ENCODE results near the gene NHSL2.

The NHSL2 gene

DNA sequence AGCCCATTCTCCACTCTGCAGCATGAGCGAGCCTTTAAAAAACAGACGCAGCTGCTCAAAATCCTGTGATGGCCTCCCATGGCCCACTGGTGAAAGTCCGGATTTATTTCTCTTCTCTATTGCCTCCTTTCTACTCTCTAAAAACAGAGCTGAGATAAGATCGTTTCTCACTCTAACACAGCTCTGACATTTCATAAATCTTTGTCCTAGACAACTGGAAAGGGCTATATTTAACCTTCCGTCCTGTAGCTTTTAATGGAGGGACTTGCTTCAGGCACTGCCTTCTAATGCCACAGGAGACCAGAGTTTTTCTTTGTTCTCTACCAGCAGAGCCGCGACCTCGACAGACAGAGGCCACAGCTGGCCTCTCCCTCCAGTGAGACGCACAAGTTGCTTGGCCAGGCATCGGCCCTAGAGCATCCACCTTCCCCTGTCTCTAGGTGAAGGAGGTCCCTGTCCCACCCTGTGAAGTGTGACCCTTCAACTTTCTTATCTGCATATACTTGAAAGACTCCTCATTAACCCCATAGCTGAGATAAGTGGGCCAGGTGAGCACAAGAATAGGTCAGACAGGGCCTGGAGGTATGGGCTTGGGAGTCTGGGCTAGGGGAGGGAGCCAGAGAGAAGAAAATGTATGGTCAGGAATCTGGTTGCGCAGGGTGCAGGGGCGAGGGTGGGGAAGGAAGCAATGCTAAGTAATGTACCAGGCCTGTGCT is 171.1 kb downstream of the NHSL2 start:
- no peak for DNase-seq

GRCh38 chrX:72083291-72083690 is 172.6 kb downstream of the NHSL2 start:
- DNase-seq, result no peak

GRCh38 chrX:72084114-72084513 is 173.5 kb downstream of the NHSL2 start:
- no peak for DNase-seq

- no peak for DNase-seq
Observed at GRCh38 chrX:72086995-72087394, 176.3 kb downstream of the NHSL2 start.

GRCh38 chrX:72088761-72089160 is 178.1 kb downstream of the NHSL2 start:
- DNase-seq, result no peak

DNA sequence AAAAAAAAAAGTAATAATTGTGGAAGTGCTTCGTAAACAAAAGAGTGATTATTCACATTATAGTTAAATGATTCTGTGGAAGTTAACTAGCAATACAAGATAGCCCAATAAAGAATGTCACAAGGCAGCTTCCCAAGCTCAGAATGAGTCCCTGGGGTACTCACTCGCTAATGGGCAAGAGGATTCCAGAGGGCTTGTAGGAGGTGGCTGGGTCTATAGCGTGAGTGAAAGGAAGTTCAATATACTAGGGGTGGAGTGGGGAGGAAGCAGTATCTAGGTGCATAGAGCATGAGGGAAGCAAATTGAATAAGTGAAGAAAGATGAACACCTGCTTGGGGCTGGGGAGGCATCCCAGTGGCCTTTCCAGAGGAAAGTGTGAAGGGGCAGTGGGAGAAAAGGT is 178.6 kb downstream of the NHSL2 start:
- no peak for DNase-seq

- peak; percentile 54 for DNase-seq
Observed at GRCh38 chrX:72094894-72095293, 184.2 kb downstream of the NHSL2 start.

DNA sequence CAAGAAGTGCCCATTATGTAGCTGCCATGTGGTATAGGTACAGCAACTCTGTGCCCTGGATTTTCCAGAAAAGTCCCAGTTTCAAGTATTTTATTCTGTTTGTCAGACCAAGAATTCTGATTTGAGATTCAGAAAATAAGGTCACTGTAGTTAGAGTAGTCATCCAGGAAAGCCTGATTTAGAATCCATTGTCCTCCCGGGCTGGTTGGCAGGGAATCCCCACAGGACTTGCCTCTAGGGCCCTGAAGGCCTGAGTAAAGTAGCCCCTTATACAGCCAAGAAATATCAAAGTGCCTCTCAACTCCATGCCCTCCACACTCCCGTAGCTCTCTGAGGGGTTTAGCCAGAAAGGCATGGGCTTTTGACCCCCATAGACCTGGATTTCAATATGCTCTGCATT is 184.7 kb downstream of the NHSL2 start:
- no peak for DNase-seq

GRCh38 chrX:72097098-72097497 is 186.5 kb downstream of the NHSL2 start:
- DNase-seq, result no peak

DNA sequence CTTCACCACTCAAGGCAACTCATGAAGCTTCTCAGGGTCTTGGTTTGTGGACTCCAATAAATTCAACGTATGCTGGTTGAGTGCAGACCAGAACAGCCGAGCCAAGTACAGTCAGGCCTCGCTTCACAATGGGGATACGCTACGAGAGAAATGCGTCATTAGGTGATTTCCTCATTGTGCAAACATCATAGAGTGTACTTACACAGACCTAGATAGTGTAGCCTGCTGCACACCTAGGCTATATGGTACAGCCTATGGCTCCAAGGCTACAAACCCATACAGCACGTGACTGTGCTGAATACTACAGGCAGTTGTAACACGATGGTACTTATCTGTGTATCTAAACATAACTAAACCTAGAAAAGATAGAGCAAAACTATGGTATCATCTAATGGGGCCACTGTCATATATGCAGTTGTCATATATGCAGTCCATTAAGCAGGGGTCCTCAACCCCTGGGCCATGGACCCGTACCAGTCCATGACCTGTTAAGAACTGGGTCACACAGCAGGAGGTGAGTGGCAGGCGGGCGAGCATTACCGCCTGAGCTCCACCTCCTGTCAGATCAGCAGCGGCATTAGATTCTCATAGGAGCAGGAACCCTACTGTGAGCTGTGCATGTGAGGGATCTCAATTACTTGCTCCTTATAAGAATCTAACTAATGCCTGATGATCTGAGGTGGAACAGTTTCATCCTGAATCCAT is 189.6 kb downstream of the NHSL2 start:
- DNase-seq, result no peak

DNA sequence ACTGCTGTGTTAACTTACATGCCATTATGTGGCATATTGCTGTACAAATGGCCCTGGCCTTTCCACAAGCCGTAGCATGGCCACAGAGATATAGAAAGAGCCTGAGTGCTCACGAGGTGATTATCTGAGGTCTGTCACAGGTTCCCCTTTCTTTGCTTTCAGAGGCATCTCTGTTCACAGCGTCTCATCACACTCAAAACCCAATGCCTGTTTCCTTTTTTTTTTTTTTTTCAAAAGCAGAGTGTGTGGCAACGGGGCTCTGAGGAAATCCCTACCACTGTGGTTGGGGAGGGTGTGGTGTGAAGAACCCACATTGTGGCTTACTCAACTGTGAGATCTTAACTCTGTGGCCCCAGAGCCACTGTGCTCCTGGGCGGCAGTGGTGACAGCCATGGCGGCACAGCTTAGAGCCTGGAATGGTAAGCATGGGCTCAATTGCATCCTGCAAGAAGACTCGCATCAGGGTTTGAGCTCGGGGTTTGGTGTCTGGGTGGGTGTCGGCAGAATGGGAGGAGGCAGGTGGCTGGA is 190.2 kb downstream of the NHSL2 start:
- DNase-seq, result peak; percentile 56

DNA sequence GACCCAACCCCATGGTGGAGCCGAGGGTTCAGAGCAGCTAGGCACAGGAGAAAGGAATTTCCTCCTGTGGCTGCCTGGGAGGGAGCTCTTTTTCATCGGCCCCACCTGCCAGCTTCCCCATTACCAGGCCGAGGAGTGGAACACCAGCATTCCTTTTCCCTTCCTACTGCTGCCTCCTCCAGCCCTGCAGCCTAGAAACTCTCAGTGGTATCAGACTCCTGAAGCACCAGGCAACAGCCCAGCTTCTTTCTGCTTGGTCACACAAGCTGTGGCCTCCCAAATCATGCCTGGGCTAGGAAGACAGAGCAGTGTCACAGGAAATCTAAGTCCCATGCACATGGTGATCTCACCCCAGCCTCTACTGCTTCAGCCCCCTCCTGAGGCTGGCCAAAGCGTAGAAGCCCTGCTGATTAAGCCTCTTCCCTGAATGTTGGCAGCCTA is 191.0 kb downstream of the NHSL2 start:
- DNase-seq, result no peak

DNA sequence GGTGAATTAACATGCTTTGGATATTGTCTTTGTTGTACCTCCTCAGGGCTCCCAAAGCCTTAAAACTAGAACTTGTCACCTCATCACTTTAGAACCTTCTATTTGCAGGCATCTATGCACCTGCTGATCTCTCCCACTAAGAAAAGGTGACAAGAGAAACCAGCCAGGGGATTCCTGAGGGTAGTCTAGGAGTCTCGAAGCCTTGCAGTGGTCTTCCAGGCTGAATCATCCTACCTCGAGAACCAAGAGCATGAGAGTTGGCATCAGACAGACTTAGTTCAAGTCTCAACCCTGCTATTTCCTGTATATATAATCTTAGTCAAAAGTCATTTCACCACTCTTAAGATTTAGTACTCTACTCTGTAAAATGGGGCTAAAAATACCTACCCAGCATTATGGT is 191.5 kb downstream of the NHSL2 start:
- DNase-seq, result no peak

- DNase-seq, result no peak
Observed at GRCh38 chrX:72102760-72103159, 192.1 kb downstream of the NHSL2 start.

DNA sequence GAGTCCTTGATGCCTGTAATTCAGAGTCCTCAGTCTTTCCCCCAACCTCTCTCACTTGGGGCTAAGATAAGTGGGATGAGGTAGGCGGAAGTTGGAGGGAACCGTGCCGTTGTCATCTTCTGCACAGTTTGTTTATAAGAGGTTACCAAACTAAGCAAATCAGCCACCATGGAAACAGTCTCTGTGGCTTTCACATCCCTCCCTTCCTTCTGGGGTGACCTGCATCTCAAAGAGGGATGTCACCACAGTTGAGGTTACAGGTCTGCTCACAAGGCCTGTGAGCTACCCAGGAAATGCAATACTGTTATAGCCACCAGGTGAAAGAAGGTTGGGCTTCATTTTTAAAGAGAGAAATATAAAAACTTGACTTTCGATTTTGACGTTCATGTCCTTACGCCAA is 194.8 kb downstream of the NHSL2 start:
- DNase-seq, result peak; percentile 57

DNA sequence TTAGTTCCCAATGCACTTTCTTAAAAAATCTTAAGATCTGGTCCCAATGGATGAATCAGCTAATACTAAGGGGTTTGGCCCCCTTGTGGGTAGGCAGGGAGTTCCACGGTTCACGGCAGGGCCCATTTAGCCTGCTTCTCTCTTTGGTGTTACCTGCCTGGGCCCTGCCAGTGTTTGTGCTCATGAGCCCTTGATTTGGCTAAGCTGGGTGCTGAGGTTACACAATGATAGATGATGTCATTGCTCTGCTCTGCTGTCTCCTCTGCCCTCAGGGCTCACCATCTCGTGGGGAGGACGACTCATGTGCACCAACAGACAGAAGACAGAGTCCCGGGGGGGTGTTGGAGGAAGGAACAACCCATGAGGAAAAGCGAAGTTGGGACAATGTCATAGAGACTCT is 196.7 kb downstream of the NHSL2 start:
- DNase-seq, result no peak

GRCh38 chrX:72107841-72108595 is 197.4 kb downstream of the NHSL2 start:
- no peak for DNase-seq

DNA sequence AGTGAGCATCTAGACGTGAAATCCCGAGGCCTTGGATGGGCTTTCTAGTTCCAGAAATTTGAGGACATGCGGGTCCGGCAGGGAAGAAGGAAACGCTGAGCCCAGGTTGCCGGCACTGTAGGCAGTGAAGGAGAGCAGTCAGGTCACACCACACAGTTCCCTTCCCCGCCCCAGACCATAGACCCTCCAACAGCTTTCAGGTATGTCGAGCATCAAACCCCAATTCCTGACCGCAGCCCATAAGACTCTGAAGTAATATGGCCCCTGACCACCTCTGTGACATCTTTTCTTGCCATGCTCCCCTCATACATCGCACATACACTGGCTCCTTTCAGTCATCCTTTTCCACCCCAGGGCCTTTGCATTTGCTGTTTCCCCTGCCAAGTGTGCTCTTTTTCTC is 198.0 kb downstream of the NHSL2 start:
- DNase-seq, result no peak

- DNase-seq, result no peak
Observed at GRCh38 chrX:72110051-72110875, 199.6 kb downstream of the NHSL2 start.

GRCh38 chrX:72110876-72111708 is 200.4 kb downstream of the NHSL2 start:
- DNase-seq, result no peak

GRCh38 chrX:72113461-72113860 is 202.8 kb downstream of the NHSL2 start:
- DNase-seq, result no peak

- DNase-seq, result no peak
Observed at GRCh38 chrX:72114306-72114705, 203.7 kb downstream of the NHSL2 start.
